BJ (cell line): Measurements from ENCODE around the gene TAPT1. TPM values are rescaled to one million over a fixed set of nuclear protein-coding genes. Genes with fewer than 3 reads are reported as not detected.

Experiments
- CTCF ChIA-PET: fragments of 350-600 bp; formaldehyde crosslinking; extraction: SDS; loops from one replicate; lab custom pipeline; 2021; ENCODE audit warnings: antibody characterized with exemption, inconsistent platforms; lab: Yijun Ruan, JAX
- POLR2A ChIA-PET: fragments of 300-600 bp; sonication (Branson Sonifier 250); formaldehyde crosslinking; extraction: SDS; loops from one replicate; lab custom pipeline; 2021; ENCODE audit warnings: antibody characterized with exemption; lab: Charles Lee
- DNase-seq: peaks from one replicate; pipeline ENCODE4 v3.0.0-alpha.2; 2011; ENCODE audit warnings: low read depth
- H3K27me3 ChIP-seq: 2 replicates; pipeline ENCODE4 v1.6.0; 2011; ENCODE audit warnings: low read length; ENCODE audit not compliant: control insufficient read depth, insufficient read depth
- H3K36me3 ChIP-seq: 2 replicates; pipeline ENCODE4 v1.5.1; 2011; ENCODE audit warnings: low read length; ENCODE audit not compliant: control insufficient read depth, insufficient read depth
- H3K4me3 ChIP-seq: 2 replicates; pipeline ENCODE4 v1.5.1; 2011; ENCODE audit warnings: low read depth, mild to moderate bottlenecking, control low read depth, low read length
- CTCF ChIP-seq: IDR thresholded peaks from 2 replicates; pipeline ENCODE4 v1.5.1; 2011; ENCODE audit warnings: low read depth, mild to moderate bottlenecking, control low read depth, inconsistent platforms, low read length, moderate library complexity; ENCODE audit not compliant: insufficient read depth
- polyA plus RNA-seq: library from polyadenylated mRNA; depleted of rRNA; stranded (reverse); fragments of >200 nt; gene quantifications from 2 replicates; pipeline ENCODE4 v1.2.3, GENCODE V29; 2011

Gene TAPT1
- polyA plus RNA-seq, 1 experiment: 7.8 TPM

DNA sequence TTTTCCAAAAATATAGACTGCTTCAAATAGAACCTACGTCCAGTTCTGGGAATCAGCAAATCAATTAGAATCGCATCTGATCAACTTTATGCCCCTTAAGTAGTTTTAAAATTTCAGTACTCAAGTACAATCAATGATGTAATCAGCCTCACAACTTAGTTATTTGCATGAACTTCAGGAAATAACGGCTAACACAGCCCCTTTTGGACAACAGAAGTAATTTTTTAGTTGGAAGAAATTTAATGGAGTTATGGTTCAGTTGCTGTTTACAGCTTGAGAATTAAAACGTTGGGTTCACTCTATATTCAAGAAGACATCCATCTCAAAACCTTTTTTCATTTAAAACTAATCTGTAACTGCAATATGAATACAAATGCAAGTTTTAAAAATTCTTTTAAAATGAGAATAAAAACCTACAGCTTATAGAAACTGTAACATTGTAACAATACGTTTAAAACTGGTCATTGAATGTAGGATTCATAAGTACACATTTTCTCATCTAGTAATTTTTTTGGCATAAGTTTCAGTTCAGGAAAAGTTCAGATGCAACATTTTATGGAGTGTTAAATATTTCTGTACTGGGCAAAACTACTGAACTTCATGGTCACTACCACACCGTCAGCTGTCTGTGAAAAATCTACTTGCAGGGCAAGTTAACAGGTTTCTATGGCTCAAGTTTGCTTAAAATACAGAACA lies 956 bp downstream of the TAPT1 start:
- no peak for TF ChIP-seq CTCF
- H3K4me3 ChIP-seq: peak overlapping the region; percentile 87
- no peaks in the 10 kb centered on the region for H3K36me3 ChIP-seq
- POLR2A ChIA-PET: no interaction called here
- H3K27me3 ChIP-seq: no peaks in the 10 kb centered on the region
- CTCF ChIA-PET: interaction anchor here (1.1 kb wide), 1 partner anchor 18 kb away, joined by 4 read pairs; no protein-coding TSS in a partner anchor
- DNase-seq: no peak

DNA sequence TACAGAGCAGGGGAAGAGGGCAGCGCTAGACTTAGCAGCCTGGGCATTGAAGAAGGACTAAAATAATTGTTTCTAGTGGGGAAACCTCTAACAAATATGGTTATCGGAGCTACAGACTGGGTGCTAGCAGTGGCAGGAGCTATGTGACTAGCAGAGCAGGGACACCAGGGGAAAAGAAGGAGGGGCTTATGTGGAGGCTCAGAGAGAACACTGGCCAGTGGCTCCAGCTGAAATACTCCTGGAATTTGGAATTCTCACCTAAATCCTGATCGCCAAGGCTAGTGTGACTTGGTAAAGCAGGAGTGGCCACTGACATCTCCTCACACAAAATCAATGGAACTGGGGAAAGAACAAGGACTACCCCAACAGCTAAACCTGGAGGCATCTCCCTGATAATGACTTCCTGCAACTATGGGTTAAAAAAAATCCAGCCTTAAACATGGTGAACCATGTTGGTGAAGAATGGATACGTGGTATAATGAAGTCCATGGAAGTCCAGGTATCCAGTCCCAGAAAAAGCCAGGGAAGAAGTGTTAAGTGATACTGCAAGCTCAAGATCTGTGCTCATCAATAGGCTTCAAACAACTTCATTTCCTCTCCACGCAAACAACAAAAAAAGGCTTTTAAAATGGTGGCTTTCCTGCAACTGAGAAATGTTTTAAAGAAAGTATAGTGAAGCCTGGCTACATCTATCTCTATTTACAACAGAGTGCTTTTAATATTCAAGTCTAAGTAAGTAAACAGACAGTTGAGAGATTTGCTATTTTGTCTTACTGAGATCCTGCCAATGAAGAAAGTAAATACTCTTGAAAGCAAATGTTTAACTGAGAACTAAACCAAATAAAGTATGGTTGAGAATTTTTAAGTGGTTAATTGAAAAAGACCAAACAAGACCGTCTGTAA lies 1.8 kb downstream of the TAPT1 start:
- no peak for DNase-seq
- H3K36me3 ChIP-seq: no peaks in the 10 kb centered on the region
- CTCF ChIA-PET: interaction anchor here (1.1 to 1.3 kb wide), 2 partner anchors 17 to 18 kb away, joined by 4 read pairs; no protein-coding TSS in a partner anchor
- no peaks in the 10 kb centered on the region for H3K27me3 ChIP-seq
- peak overlapping the region; percentile 87; the same call in 1 of the 2 replicates for H3K4me3 ChIP-seq
- POLR2A ChIA-PET: no interaction called here
- TF ChIP-seq CTCF: no peak

DNA sequence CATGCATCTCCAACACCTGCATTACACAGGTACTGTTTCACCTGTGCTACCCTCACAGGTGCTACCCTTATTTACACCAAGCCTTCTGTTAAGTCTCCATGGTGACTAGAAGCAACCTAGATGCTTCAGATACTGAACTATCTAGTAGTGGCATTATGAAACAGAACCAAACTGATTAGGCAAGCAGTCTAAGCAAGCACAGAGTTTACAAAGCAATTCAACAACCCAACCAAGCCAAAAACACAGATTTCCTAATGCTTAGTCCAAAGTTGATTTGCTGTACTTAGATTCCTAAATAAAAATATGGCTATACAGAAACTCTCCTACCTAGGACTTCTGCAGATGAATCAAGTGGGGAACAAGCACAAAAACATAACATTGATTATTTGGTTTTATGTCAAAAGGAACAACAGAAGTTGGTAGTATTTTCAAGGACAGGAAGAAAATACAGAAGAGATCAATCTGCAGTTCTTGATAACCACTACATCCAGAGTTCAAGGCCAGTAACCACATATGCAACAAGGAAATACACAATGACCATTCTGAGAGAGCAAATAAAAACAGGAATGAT lies 3.2 kb downstream of the TAPT1 start:
- CTCF ChIA-PET: no interaction called here

GRCh38 chr4:16218950-16219349 lies 7.3 kb downstream of the TAPT1 start:
- TF ChIP-seq CTCF: no peak
- H3K4me3 ChIP-seq: no peak overlapping the region
- no peak for DNase-seq
- 0 out of 2 replicates have a peak, but pooled peaks cover 2% of the 10 kb centered on the region for H3K36me3 ChIP-seq
- POLR2A ChIA-PET: no interaction called here
- H3K27me3 ChIP-seq: no peaks in the 10 kb centered on the region
- CTCF ChIA-PET: interaction anchor here (1.0 to 3.3 kb wide), 4 partner anchors 11 to 49 kb away, joined by 3 to 12 read pairs (median 4); no protein-coding TSS in a partner anchor

More for the DNA sequence above, 3.2 kb downstream of the TAPT1 start:
- POLR2A ChIA-PET: no interaction called here
- H3K27me3 ChIP-seq: no peaks in the 10 kb centered on the region
- no peak overlapping the region for H3K4me3 ChIP-seq
- DNase-seq: no peak
- TF ChIP-seq CTCF: no peak
- 0 out of 2 replicates have a peak, but pooled peaks cover 2% of the 10 kb centered on the region for H3K36me3 ChIP-seq
